Urinary bladder (tissue), 4 donors: ENCODE measurements around the gene ERLEC1. TPM values are rescaled to one million over a fixed set of nuclear protein-coding genes. Genes with fewer than 3 reads are reported as not detected.

Experiments used
- DNase-seq: peaks from one replicate; pipeline ENCODE4 v3.0.0-alpha.2; 2015; ENCODE audit errors: extremely low spot score
- H3K27ac ChIP-seq: one replicate; pipeline ENCODE4 v1.5.1; 2013; ENCODE audit warnings: low read depth, mild to moderate bottlenecking, moderate library complexity
- H3K36me3 ChIP-seq: one replicate; pipeline ENCODE4 v1.6.1; 2013; ENCODE audit warnings: mild to moderate bottlenecking, moderate library complexity; ENCODE audit not compliant: insufficient read depth
- H3K4me1 ChIP-seq: one replicate; pipeline ENCODE4 v1.6.1; 2013; ENCODE audit warnings: mild to moderate bottlenecking, moderate library complexity; ENCODE audit not compliant: insufficient read depth
- H3K4me3 ChIP-seq: one replicate; pipeline ENCODE4 v1.5.1; 2013; ENCODE audit warnings: low read depth, low read length
- WGBS: extraction: QIAGEN DNeasy Blood & Tissue Kit; methylation state at CpG from one replicate; pipeline ENCODE4 v1.1.7; 2013; 5-methylcytosine and 5-hydroxymethylcytosine counted together
- polyA plus RNA-seq: library from polyadenylated mRNA; stranded (reverse); fragments of 200-250 nt; gene quantifications from one replicate; pipeline ENCODE4 v1.2.3, GENCODE V29; 2013
- small RNA-seq: library from RNA; depleted of rRNA; stranded (forward); fragments of <200 nt; gene quantifications from one replicate; pipeline ENCODE3, GENCODE V24; 2014
- total RNA-seq: library from RNA; depleted of rRNA; stranded (reverse); fragments of >200 nt; gene quantifications from one replicate; pipeline ENCODE4 v1.2.3, GENCODE V29; 2014
- donor health status: healthy with polysubstance abuse.
- donor health status: healthy.

ERLEC1 gene
- total and polyA plus RNA-seq, 2 donors, result 49.7 to 97.7 TPM

- no peak overlapping the region for H3K27ac ChIP-seq
- 94% methylated on average over 5 of the region's 5 CpGs for WGBS
- no peak for DNase-seq
- peaks cover 3% of the 10 kb centered on the region for H3K36me3 ChIP-seq
- no peaks in the 10 kb centered on the region for H3K4me1 ChIP-seq
- no peak overlapping the region for H3K4me3 ChIP-seq
These were observed 75.0 kb downstream of the ERLEC1 start for GRCh38 chr2:53861824-53862223.

- 94% methylated on average over 6 of the region's 6 CpGs for WGBS
These were observed 76.8 kb downstream of the ERLEC1 start for GRCh38 chr2:53863538-53864227.

GRCh38 chr2:53865264-53865663 lies 78.4 kb downstream of the ERLEC1 start:
- WGBS, result 90% methylated on average over 2 of the region's 2 CpGs

More at GRCh38 chr2:53863538-53864227, 76.8 kb downstream of the ERLEC1 start:
- Histone ChIP-seq H3K4me1 (no peaks in the 10 kb centered on the region), H3K36me3 (peaks cover 5% of the 10 kb centered on the region), H3K27ac (no peak overlapping the region), H3K4me3 (no peak overlapping the region)
- DNase-seq, result no peak

GRCh38 chr2:53865962-53866361 lies 79.1 kb downstream of the ERLEC1 start:
- DNase-seq, result no peak
- H3K36me3 ChIP-seq, result peaks cover 5% of the 10 kb centered on the region
- no peak overlapping the region for H3K4me3 ChIP-seq
- H3K4me1 ChIP-seq, result no peaks in the 10 kb centered on the region
- H3K27ac ChIP-seq, result no peak overlapping the region
- 86% methylated on average over 5 of the region's 5 CpGs for WGBS

More at GRCh38 chr2:53865264-53865663, 78.4 kb downstream of the ERLEC1 start:
- Histone ChIP-seq H3K4me3 (no peak overlapping the region), H3K27ac (no peak overlapping the region), H3K36me3 (peaks cover 5% of the 10 kb centered on the region), H3K4me1 (no peaks in the 10 kb centered on the region)
- no peak for DNase-seq

- H3K4me3 ChIP-seq, result no peak overlapping the region
- no peak overlapping the region for H3K27ac ChIP-seq
- H3K4me1 ChIP-seq, result no peaks in the 10 kb centered on the region
- DNase-seq, result no peak
- peaks cover 7% of the 10 kb centered on the region for H3K36me3 ChIP-seq
- 92% methylated on average over 5 of the region's 5 CpGs for WGBS
These were observed 80.3 kb downstream of the ERLEC1 start for GRCh38 chr2:53867169-53867568.

- 98% methylated on average over 2 of the region's 2 CpGs for whole genome bisulfite sequencing
- Histone ChIP-seq H3K4me3 (no peak overlapping the region), H3K27ac (no peak overlapping the region), H3K36me3 (peaks cover 7% of the 10 kb centered on the region), H3K4me1 (no peaks in the 10 kb centered on the region)
- no peak for DNase-seq
These were observed 80.9 kb downstream of the ERLEC1 start for GRCh38 chr2:53867773-53868172.

Small RNA genes within 50 kb of the gene (small RNA-seq; reads per million reads assigned to genes)
- gene MIR3682, result not detected

Other genes with a start within 250 kb of the ERLEC1 start
- gene CHAC2, start 19.2 kb upstream of the ERLEC1 start, total RNA-seq, result 2.3 TPM
- 1.4 TPM for gene CHAC2, start 19.2 kb upstream of the ERLEC1 start, polyA plus RNA-seq
- gene ASB3, start 91 bp upstream of the ERLEC1 start, total RNA-seq, result 51.2 TPM
- 9.0 TPM for gene ASB3, start 91 bp upstream of the ERLEC1 start, polyA plus RNA-seq
- gene GPR75, start 72.9 kb downstream of the ERLEC1 start, total RNA-seq, result 2.7 TPM
- gene GPR75, start 72.9 kb downstream of the ERLEC1 start, polyA plus RNA-seq, result 0.81 TPM
- 100 TPM for gene PSME4, start 183.9 kb downstream of the ERLEC1 start, total RNA-seq
- 19.6 TPM for gene PSME4, start 183.9 kb downstream of the ERLEC1 start, polyA plus RNA-seq